Germinal center (tissue), 1 donor: Measurements from ENCODE around the gene PCDHGA10.
"Not testable (repeated sequence)": the region's sequence is repeated elsewhere in the genome, so short reads cannot be mapped to it uniquely, and the experiment has no call there.

Experiments used
- DNase-seq: peaks from one replicate; pipeline ENCODE4 v3.0.0; 2012; ENCODE audit warnings: mixed read lengths, low spot score

Gene PCDHGA10

DNA sequence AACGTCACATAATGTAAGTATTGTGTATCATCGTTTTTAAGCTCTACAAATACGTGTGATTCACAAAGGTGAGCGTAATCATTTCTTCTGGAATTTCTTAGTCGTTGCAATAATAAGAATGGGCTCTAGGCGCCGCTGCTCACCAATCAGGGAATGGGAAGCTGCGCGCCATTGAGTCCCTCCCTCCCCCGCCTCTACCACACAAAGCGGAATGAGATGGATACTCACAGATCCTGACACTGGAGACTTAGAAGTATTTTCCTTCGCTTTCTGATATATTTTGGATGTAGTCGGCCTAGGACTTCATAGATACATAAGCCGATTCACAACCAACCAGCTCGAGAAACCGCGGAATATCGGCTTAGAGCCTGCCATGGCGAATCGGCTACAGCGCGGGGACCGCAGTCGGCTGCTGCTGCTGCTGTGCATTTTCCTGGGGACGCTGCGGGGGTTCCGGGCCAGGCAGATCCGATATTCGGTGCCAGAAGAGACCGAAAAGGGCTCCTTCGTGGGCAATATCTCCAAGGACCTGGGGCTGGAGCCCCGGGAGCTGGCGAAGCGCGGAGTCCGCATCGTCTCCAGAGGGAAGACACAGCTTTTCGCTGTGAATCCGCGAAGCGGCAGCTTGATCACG, 8.2 kb downstream of the PCDHGA10 start, which contains the start of gene PCDHGA11:
TSS of gene PCDHGA11 (plus strand) at position 197 of the 634 bp plus-strand sequence. CDS start at position 374, 177 bp downstream.
- DNase-seq, result peak; percentile 66

DNA sequence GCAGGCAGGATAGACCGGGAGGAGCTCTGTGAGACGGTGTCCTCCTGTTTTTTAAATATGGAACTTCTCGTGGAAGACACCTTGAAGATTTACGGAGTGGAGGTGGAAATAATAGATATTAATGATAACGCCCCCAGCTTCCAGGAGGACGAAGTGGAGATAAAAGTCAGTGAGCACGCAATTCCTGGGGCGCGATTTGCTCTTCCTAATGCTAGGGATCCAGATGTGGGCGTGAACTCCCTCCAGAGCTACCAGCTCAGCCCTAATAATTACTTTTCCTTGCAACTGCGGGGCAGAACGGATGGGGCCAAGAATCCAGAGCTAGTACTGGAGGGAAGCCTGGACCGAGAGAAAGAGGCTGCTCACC, 8.7 kb downstream of the PCDHGA10 start:
- no peak for DNase-seq

DNA sequence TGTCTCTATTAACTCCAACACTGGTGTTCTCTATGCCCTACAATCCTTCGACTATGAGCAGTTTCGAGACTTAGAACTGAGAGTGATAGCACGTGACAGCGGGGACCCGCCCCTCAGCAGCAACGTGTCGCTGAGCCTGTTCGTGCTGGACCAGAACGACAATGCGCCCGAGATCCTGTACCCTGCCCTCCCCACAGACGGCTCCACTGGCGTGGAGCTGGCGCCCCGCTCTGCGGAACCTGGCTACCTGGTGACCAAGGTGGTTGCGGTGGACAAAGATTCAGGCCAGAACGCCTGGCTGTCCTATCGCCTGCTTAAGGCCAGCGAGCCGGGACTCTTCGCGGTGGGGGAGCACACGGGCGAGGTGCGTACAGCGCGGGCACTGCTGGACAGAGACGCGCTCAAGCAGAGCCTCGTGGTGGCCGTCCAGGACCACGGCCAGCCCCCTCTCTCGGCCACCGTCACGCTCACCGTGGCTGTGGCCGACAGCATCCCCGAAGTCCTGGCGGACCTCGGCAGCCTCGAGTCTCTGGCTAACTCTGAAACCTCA, 10.0 kb downstream of the PCDHGA10 start:
- no peak for DNase-seq

DNA sequence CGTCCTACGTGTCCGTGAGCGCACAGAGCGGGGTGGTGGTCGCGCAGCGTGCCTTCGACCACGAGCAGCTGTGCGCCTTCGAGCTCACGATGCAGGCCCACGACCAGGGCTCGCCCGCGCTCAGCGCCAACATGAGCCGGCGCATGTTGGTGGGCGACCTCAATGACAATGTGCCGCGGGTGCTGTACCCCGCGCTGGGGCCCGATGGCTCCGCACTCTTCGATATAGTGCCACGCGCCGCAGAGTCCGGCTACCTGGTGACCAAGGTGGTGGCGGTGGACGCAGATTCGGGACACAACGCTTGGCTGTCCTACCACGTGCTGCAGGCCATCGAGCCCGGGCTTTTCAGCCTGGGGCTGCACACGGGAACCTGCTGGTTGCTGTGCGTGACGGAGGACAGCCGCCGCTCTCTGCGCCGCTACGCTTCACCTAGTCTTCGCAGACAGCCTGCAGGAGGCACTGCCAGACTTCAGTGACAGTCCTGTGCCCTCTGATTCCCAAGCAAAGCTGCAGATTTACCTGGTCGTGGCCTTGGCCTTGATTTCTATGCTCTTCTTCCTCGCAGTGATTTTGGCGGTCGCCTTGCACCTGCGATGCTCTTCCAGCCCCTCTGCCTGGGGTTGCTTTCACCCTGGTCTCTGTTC, 15.1 kb downstream of the PCDHGA10 start:
- no peak for DNase-seq

GRCh38 chr5:141430332-141431113, 17.7 kb downstream of the PCDHGA10 start, which contains the start of gene PCDHGA12:
PCDHGA12 (plus strand) TSS chr5:141430507; CDS start chr5:141430760, 253 bp downstream.
- DNase-seq, result peak; percentile 87

DNA sequence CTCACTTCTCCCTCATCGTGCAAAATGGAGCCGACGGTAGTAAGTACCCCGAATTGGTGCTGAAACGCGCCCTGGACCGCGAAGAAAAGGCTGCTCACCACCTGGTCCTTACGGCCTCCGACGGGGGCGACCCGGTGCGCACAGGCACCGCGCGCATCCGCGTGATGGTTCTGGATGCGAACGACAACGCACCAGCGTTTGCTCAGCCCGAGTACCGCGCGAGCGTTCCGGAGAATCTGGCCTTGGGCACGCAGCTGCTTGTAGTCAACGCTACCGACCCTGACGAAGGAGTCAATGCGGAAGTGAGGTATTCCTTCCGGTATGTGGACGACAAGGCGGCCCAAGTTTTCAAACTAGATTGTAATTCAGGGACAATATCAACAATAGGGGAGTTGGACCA, 18.5 kb downstream of the PCDHGA10 start:
- peak; percentile 67 for DNase-seq

- DNase-seq, result not testable (repeated sequence)
Observed at GRCh38 chr5:141432308-141432707, 19.5 kb downstream of the PCDHGA10 start.

DNA sequence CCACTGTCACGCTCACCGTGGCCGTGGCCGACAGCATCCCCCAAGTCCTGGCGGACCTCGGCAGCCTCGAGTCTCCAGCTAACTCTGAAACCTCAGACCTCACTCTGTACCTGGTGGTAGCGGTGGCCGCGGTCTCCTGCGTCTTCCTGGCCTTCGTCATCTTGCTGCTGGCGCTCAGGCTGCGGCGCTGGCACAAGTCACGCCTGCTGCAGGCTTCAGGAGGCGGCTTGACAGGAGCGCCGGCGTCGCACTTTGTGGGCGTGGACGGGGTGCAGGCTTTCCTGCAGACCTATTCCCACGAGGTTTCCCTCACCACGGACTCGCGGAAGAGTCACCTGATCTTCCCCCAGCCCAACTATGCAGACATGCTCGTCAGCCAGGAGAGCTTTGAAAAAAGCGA, 19.9 kb downstream of the PCDHGA10 start:
- DNase-seq, result not testable (repeated sequence)

- no peak for DNase-seq
Observed at GRCh38 chr5:141434006-141434405, 21.2 kb downstream of the PCDHGA10 start.

DNA sequence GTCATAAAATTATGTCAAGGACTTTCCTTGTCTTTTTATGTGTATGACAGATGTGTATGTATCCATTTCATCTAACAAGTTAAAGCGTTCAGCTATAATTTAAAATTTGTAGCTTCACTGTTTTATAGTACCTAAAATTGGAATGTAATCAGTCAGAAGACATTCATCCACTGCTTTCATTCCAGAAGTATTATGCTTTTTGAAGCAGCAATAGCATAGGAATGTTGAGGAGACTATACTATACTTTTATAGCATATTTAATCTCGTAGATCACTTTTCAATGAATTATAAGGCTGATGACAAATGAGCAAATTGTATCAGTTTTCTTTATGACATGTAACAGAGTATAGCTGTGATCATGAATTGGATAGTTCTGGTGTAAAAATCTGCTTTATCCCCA, 24.4 kb downstream of the PCDHGA10 start:
- DNase-seq, result no peak

DNA sequence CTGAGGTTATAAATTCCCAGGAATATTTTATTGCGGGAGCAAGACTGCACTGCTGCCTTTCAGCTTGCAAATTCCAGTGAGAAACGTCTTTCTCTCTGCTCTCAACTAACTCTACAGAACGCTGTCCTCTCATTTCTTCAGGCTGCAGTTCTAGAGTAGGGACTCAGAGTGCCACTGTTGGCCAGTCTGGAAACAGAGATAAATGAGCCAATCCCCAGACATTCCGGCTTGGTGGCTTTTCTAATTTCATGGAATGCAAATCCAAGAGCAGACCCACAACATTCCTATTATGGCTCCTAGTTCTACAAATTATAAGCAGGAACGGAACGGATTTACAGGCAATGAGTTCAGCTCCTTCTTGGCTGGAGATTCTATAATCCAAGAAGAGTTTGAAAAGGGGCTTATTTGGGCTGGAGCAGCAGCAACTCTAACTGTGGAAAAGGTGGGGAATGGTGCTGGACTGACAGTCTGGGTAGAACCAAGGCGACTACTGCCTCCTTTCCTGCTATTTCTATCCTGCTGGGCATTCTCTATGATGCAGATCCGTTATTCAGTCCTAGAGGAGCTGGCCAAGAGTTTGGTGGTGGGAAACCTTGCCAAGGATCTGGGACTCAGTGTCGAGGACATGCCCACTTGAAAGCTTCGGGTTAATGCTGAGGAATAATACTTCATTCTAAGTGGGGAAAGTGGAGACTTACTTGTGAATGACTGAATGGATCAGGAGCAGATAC, 26.8 kb downstream of the PCDHGA10 start:
- DNase-seq, result no peak

- no peak for DNase-seq
Observed at GRCh38 chr5:141440341-141440740, 27.6 kb downstream of the PCDHGA10 start.

- no peak for DNase-seq
Observed at GRCh38 chr5:141441571-141442170, 28.9 kb downstream of the PCDHGA10 start.

GRCh38 chr5:141465351-141465750, 52.6 kb downstream of the PCDHGA10 start:
- no peak for DNase-seq
